ENCODE measurements around the gene ARHGAP8.

ARHGAP8 gene
- long read RNA-seq, donor 1, partial matches to known transcripts: 0 of 7 reads
- long read RNA-seq, donor 1, other reads (novel, unspliced or antisense): 0 of 7 reads
- long read RNA-seq, donor 2, partial matches to known transcripts: 0 of 2 reads
- long read RNA-seq, donor 2, other reads (novel, unspliced or antisense): 0 of 2 reads
- long read RNA-seq, donor 3, partial matches to known transcripts: 0 of 2 reads
- long read RNA-seq, donor 3, other reads (novel, unspliced or antisense): 0 of 2 reads
- long read RNA-seq, donor 4, partial matches to known transcripts: 9 of 18 reads
- long read RNA-seq, donor 4, other reads (novel, unspliced or antisense): 0 of 18 reads
- long read RNA-seq, donor 5, partial matches to known transcripts: 0 of 8 reads
- long read RNA-seq, donor 5, other reads (novel, unspliced or antisense): 0 of 8 reads
- long read RNA-seq, donor 6, transcript ARHGAP8-202 (12 exons, 1,584 nt): major isoform, 5 of 8 reads
- long read RNA-seq, donor 6, partial matches to known transcripts: 0 of 8 reads
- long read RNA-seq, donor 6, other reads (novel, unspliced or antisense): 0 of 8 reads
- long read RNA-seq, donor 7, transcript ARHGAP8-209 (2 exons, 363 nt): major isoform, 7 of 8 reads
- long read RNA-seq, donor 7, partial matches to known transcripts: 0 of 8 reads
- long read RNA-seq, donor 7, other reads (novel, unspliced or antisense): 0 of 8 reads
- long read RNA-seq, donor 8, partial matches to known transcripts: 0 of 6 reads
- long read RNA-seq, donor 8, other reads (novel, unspliced or antisense): 0 of 6 reads

GRCh38 chr22:44752285-44753188, at the start of gene ARHGAP8:
Gene ARHGAP8, plus strand, starts transcription at chr22:44752575. Its CDS starts 33,953 bp downstream, at chr22:44786528.
- DNase-seq: peak; percentile 53

- DNase-seq: no peak
These were observed 49.0 kb upstream of the ARHGAP8 start for GRCh38 chr22:44703255-44703870.

- no peak for DNase-seq
These were observed 48.0 kb upstream of the ARHGAP8 start for GRCh38 chr22:44704159-44705021.

GRCh38 chr22:44705022-44705297, 47.4 kb upstream of the ARHGAP8 start:
- DNase-seq: no peak

- DNase-seq: no peak
These were observed 45.9 kb upstream of the ARHGAP8 start for GRCh38 chr22:44706488-44706887.

DNA sequence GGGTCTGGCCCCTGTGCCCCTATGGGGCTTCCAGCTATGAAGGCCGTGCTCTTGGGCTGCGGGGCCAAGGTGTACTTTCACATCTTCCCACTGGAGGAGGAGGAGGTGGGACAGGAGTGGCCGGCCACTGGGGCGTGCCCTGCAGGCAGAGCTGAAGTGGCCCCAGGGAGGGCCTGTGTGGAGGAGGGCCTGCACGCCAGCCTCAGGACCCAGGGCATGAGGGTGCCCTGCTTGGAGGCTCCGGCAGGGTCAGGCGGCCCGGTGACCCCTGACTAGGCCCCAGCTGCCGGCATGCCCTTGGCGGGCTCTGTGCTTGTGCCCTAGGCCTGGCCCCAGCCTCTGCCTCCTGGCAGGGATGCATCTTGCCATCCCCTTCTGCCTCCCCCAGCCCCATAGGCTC, 45.2 kb upstream of the ARHGAP8 start:
- DNase-seq: peak; percentile 19

DNA sequence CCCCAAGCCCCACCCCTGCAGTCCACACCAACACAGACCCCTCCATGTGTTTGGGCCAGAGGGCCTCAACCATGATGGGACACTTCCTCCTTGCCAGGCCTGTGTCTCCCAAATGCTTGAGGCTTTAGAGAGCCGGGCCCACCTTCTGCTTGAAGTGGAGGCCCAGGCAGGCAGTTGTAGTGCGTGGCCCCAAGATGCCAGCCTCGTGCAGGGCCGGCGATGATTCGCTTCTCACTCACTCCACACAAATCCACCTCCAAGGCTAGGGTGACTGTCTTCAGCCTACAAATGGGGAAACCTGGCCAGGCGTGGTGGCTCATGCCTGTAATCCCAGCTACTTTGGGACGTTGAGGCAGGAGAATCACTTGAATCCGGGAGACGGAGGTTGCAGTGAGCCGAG, 44.6 kb upstream of the ARHGAP8 start:
- no peak for DNase-seq

GRCh38 chr22:44709881-44710392, 42.4 kb upstream of the ARHGAP8 start:
- DNase-seq: no peak

DNA sequence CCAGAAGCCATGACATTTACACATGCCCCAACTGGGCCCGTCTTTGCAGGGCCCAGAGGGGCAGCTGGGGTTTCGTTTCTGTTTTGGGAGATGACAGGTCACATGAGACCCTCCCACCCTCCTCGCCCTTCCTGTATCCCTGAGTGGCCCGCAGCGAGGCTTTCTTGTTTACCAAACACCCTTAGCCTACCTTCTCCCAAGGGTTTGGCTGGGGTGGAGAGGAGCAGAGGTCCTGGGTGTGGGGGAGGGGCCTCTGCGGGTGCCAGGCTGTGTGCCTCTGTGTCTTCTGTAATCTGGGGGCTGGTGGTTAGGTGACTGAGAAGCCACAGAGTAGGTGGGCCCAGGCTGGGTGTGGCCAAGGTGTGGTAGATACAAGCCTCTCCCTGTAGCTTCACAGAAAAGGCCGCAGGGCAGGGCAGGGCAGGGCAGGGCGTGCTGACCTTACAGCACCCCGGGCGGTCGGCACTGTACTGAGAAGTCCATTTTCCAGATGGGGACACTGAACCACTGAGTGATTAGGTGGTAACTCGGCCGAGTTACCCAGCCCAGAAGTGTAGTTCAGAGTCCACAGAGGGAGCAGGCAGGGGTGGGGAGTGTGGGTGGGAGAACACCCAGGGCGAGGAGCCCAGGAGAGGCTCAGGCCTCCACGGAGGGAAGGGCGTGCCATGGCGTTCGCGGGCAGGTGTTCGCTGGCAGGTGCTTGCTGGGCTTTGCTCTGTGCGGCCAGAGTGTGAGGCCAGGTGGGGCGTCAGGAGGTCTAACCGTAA, 41.7 kb upstream of the ARHGAP8 start:
- DNase-seq: no peak

DNA sequence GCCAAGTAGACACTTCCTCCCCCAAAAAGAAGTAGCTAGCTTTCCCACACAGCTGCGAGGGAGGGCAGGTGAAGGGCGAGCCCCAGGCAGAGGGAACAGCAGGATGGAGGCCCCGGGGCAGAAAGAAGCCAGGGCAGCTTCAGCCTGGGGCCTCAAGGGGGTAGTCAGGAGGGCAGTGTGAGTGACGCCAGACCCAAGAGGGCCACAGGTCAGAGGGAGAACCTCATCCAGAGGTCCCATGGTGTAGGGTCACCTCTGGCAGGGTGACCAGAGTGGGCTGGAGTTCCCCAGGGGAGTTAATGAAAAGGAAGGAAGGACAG, 41.2 kb upstream of the ARHGAP8 start:
- DNase-seq: peak; percentile 17

DNA sequence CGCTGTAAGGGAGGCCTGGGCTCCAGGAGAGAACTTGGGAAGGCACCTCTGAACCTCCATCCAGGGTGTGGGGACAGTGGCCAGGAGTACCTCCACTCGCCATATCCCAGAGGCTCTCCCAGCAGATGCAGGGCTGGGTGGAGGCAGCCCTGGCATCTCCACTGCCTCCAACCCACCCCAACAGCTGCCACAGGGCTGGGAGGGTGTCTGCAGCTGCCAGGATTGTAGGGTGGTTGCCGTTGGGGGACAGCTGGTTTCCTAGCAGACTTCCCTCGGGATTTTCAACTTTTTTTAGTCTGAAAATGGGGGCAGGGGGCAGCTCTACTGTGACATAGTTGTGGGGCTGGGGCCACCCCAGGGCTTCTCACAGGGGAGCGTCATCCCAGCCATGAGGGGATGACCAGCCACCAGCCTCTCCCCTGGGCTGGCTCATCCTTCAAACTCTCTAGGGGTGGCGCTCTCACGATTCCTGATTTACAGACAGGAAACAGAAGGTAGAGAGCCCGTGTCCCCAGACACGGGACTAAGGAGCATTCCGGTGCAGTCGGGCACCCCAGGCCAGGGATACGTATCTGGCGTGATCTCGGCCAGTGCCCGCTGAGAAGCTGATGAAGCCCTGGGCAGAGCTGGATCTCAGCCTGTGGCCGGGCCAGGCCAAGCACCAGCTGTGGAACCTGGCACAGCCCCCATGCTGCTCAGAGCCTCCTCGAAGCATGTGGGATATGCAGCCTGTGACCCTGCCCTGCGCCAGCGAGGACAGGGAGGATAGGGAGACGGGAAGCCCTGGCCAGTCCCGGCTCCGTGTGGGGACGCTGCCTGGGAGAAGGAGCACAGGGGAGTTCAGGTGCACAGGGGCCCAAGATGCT, 40.5 kb upstream of the ARHGAP8 start:
- no peak for DNase-seq

- no peak for DNase-seq
These were observed 39.4 kb upstream of the ARHGAP8 start for GRCh38 chr22:44712962-44713361.

GRCh38 chr22:44714703-44715350, 37.5 kb upstream of the ARHGAP8 start:
- DNase-seq: no peak

DNA sequence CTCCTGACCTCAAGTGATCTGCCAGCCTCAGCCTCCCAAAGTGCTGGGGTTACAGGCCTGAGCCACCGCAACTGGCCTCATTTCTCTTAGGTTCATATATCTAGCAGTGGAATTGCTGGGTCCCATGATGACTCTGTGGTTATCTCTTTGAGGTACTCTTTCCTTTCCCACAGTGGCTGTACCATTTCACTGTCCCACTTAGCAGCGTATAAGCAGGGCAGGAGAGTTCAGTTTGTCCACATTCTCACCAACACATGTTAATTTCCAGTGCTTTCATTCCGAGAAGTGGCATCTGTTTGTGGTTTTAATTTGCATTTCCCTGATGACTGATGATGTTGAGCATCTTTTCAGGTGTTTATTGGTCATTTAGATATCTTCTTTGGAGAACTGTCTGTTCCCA, 34.0 kb upstream of the ARHGAP8 start:
- no peak for DNase-seq

DNA sequence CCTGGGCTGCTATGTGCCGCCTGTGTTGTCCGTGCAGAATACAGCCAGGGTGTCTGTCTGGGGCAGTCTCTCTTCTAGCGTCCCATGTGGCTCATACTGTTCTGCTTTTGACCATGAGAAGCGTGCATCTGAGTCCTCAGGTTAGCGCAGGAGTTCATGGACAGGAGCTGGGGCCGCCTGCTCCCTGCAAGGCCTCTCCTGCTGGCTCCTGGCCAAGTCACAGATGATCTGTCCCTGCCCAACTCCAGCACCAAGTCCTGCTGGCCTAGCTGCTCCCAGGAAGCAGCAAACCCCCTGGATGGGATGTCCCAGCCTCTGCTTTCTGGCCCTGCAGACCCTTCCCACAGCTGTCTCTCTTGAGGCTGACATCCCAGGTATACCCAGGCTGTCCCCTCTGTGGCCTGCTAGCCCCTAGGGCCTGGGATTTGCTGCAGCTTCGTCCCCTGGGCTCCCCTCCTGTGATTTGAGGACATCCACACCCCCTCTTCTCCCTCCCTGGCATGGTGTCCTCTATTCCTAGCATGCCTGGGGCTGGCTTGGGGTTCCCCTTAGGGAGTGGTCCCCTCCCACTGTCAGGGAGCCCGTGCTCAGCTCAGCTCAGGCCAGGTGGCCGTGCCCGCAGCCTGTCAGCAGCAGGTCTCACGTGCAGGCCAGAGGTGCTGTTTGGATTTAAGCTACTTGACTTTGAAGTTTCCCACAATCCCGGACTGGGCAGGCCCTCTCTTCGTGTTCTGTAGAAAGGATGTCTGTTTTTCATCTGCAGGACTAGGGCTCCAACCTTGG, 32.6 kb upstream of the ARHGAP8 start:
- DNase-seq: no peak

- DNase-seq: no peak
These were observed 31.2 kb upstream of the ARHGAP8 start for GRCh38 chr22:44721213-44721612.

DNA sequence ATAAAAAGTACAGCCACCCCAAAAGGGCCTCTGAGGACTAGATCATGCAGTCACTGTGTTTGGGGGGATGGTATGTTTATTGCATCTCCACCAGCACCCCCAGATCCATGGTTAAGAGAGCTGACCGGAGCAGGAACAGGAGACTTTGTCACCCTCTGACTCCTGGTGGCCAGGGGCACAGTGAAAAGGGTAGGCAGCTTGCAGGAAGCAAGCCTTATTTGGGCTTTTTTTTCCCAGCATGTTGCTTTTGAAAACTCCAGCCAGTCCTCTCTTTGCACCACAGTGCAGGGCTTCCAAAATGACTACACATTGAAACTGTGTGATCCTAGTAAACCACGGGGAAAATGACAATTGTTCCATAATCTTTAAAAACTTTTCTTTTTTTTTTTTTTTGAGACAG, 29.8 kb upstream of the ARHGAP8 start:
- no peak for DNase-seq

DNA sequence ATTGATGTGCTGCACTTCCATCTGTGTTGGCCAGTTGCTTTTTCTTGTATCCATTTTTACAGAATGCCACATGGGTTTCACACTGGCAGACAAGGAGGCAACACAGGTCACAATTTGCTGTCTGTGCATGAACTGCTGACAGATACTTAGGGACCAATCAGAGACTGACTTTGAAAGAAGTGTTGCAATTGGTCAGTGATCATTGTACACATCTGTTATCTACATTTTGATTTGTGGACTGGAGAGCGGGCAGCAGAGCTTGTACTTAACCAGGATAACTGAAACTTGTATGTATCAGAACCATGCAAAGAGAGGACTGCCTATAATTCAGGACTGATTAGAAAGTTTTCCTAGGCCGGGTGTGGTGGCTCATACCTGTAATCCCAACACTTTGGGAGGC, 28.6 kb upstream of the ARHGAP8 start:
- DNase-seq: no peak
